ENCODE data around the gene CAMSAP2.
A peak's percentile ranks its signal among the peaks of the same experiment; 100 is the strongest.

CAMSAP2 gene

GRCh38 chr1:200887036-200887435 is 148.3 kb downstream of the CAMSAP2 start:
- no peak for DNase-seq

GRCh38 chr1:200887772-200888348 is 149.2 kb downstream of the CAMSAP2 start:
- DNase-seq = no peak

DNA sequence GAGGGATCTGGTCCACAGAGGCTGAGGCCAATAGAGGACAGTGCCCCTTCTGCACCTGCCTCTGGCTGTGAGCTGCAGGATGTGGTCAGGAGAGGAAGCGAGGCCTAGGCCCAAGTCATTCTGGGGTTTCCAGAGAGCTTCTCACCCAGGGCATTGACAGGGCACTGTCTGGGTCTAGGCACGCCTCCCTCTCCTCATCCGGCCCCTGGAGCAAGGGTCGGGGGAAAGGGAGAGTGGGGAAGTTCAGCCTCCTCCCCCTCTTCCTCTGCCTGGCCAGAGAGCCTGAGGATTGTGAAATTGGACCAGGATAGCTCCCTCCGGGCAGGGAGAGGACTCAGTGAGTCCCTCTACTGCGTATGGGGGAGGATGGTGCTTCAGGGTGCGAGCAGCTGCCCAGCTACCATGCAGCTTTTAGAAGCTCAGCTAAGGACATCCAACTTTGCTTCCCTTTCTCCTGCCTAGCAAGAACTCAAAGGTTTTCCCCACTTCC is 149.7 kb downstream of the CAMSAP2 start:
- no peak for DNase-seq

DNA sequence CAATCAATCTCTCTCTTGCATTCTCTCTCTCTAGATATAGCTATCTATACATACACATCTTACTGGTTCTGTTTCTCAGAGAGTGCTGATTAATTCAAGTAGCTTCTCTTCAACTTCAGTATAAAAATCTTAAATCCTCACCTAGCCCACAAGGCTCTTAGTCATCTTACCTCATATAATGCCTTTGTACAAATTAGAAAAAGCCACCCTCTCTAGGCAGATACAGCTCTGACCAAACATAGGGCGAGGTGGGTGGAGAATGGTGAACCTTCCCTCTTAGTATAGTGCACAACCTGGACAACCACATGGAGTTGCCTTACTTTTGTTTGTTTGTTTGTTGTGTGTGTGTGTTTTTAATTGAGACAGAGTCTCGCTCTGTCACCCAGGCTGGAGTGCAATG is 150.9 kb downstream of the CAMSAP2 start:
- no peak for DNase-seq

DNA sequence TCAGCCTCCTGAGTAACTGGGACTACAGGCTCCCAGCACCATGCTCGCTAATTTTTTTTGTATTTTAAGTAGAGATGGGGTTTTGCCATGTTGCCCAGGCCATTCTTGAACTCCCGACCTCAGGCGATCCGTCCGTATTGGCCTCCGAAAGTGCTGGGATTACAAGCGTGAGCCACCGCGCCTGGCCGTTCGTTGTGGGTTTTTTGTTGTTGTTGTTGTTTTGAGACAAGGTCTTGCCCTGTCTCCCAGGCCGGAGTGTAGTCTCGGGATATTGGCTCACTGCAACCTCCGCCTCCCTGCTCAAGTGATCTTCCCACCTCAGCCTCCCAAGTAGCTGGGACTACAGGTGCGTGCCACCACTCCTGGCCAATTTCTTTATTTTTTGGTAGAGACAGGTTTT is 151.3 kb downstream of the CAMSAP2 start:
- no peak for DNase-seq

GRCh38 chr1:200890818-200891773 is 152.4 kb downstream of the CAMSAP2 start:
- DNase-seq = peak; percentile 19

GRCh38 chr1:200891774-200892157 is 153.1 kb downstream of the CAMSAP2 start:
- DNase-seq = no peak

GRCh38 chr1:200892546-200892945 is 153.9 kb downstream of the CAMSAP2 start:
- DNase-seq = no peak

DNA sequence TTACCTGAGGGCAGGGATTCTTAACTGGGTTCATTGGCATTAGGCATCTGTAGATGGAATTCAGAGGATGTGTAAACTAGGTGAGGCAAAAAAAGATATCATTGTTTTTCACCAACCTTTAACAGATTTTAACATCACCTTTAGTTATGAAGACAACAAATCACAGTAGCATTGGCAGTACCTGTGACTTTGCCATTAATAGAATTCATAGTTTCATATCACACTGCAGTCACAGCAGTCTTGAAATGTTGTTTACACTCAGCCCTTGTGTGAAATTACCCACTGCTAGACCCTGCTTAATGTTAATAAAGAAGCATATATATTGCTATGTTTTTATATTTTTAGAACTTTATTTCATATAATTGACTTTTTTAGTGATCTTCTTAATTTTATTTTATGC is 154.3 kb downstream of the CAMSAP2 start:
- DNase-seq = no peak

GRCh38 chr1:200893411-200893901 is 154.8 kb downstream of the CAMSAP2 start:
- no peak for DNase-seq

- no peak for DNase-seq
These were observed 156.2 kb downstream of the CAMSAP2 start, which contains the start of gene INAVA for GRCh38 chr1:200894712-200895442. Gene INAVA, plus strand, starts transcription at chr1:200894900. Its CDS starts 3,501 bp downstream, at chr1:200898401.

DNA sequence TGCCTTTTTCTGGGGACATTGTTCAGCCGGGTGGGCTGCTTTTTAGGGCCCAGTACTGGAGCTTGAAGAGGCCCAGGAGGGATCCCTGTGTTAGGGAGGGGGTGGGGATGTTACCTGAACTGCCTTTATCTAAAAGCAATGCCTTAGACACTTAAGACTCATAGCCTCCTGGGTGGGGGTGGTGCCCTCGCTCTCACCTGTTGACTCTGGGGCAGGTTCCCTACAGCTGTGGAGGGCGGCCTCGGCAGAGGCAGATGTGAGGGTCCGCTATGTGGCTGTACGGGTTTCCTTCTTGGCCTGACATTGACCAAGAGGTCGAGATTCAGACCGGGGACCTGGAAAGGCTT is 156.7 kb downstream of the CAMSAP2 start:
- no peak for DNase-seq

DNA sequence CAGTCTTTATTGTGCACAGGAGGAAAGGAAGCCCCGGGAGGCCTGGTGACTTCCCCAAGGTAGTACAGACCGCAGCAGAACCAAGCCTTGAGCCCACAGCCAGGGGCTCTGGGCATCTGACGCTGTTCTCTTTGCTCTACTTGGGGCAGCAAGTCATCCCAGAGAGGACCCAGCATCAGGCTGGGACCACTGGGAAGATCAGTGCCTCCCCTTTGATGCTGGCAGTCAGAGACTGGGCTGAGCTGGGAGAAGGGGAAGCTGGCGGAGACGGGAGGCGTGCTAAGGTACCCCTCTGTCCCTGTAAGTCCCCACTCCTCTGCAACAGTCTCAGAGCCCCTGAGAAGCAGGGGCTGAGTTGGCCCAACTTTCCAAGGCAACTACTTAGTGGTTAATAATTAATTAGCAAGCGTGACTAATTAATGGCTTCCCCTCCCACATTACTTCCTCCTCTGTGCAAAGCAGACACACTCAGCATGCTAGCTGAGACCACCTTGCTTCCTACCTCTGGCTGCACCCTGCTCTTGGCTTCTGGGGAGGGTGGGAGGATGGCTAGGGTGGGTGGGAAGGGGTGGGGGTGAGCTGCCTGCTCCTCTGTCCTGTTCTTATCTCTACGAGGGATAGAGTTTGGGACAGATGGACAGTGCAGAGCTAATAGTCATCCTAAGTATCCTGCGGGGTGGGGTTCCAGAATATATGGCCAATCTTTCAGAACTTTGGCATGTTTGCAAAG is 157.3 kb downstream of the CAMSAP2 start:
- no peak for DNase-seq

DNA sequence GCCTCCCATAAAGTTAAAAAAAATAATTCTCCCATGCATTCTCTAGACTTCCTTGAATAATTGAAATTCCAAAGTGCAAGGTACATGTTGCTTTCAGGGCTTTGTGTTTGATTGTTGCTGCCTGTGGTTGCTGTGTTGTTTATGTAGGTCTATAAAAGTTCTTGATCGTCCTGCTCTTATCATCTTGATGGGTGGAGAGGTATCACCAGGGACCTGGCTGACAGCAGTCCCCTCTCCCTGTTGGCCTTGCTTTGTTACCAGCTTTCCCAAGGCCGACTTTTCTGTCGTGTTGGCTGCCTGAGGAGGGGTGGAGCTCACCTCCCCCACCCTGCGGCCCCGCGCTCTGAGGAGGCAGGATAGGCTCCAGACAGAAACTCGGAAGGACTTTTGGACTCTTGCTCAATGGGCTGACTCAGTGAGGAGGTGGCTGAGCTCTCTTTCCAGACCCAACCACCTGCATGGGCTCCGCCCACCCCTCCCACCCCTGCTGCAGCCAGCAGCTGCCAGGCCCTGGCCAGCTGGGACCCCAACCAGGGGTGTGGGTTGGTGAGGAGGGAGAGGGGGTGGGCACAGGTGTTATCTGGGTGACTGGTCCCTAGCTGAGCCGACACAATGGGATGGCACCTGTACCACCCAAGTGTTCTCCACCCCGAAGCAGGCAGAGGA is 158.0 kb downstream of the CAMSAP2 start:
- no peak for DNase-seq

DNA sequence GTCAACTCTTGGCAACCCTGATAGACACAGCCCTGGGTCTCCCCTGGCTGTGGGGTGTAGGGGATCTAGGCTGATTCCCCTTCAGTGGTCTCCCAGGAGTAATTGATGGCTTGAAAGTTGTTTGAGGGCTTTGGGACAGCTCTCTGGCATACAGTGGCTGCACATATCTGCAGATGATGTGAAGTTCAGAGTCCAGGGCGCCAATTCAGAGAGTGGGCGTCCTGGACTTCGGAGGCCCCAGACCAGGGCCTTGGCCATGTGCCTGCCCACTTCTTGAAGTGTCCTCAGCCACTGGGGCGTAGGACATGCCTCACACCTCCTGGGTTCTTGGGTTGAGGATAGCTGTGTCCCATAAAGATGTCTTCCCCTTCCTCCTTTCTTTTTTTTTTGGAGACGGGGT is 158.6 kb downstream of the CAMSAP2 start:
- DNase-seq = no peak

DNA sequence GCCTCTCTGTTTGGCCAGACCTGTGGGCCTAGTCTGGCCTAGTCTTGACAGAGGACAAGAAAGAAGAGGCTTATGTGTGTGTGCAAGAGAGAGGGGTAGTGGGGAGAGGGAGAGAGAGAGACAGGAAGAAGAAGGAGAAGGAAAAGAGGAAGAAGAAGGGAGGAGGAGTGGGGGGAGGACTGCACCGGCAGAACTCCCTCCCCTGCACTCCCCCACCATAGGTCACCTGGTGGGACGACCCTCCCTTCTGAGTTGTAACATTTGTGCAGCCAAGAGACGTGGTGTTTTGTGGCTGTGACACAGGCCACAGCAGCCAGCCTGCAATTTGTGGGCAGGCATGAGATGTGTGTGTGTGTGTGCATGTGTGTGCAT is 160.3 kb downstream of the CAMSAP2 start:
- no peak for DNase-seq

- no peak for DNase-seq
These were observed 160.8 kb downstream of the CAMSAP2 start for GRCh38 chr1:200899451-200899915.

DNA sequence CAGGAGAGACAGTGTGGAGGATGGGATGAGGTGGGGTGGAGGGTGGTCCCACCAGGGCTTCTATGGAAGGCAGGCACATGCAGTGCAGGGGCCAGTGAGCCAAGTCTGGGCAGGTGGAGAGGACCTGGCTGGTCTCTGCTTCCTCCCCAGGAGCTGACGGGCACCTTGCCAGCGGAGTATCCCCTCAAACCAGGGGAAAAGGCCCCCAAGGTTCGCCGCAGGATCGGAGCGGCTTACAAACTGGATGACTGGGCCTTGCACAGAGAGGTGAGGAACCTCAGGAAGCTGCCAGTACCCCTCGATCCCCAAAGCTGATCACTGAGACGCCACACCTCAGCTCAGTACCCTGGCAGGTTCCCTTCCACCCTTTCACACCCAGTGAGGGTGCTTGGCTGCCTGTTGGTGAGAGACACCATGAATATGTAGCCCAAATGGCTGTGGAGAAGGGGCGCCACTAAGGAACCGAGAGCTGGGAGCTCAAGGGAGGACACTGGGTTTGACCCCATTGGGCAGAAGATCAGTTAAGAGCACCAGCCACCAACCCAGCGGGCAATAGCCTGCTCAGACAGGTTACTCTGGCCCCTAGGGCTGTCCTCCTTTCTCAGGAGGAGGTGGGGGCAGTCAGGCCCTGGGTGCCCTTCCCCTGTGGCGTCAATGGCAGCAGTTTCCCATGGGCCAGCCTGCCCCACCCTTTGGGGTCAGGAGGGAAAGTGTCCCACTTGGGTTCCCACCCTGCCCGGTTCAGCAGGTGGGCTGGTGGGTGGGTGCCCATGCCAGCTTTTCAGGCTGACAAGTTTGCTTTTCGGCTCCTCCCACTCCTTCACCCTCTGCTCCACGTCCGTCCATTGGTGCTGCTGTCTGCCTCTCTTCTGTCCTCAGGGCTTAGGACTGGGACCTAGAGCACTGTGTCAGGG is 161.5 kb downstream of the CAMSAP2 start:
- DNase-seq = no peak

DNA sequence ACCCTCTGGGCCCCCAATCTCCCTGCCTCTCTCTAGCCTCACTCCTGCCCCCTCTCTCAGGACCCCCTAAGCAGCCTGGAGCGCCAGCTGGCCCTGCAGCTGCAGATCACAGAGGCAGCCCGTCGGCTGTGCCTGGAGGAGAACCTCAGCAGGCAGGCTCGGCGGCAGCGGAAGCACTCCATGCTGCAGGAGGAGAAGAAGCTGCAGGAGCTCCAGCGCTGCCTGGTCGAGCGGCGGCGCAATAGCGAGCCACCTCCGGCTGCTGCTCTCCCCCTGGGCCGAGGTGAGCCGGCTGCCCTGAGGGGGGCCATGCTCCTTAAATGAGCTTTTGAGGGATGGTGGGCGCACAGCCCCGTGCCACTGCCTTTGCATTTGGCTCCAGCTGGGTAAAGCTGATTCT is 162.2 kb downstream of the CAMSAP2 start:
- DNase-seq = no peak

- no peak for DNase-seq
These were observed 162.7 kb downstream of the CAMSAP2 start for GRCh38 chr1:200901350-200901749.
